HFF-Myc (cell line): ENCODE measurements around the gene OSBPL3.
"Not testable (repeated sequence)": the region's sequence is repeated elsewhere in the genome, so short reads cannot be mapped to it uniquely, and the experiment has no call there.

Experiments
- DNase-seq: peaks from one replicate; pipeline ENCODE4 v3.0.0-alpha.2; 2011; ENCODE audit warnings: low read depth; ENCODE audit errors: extremely low read depth
- H3K4me3 ChIP-seq: replicated peaks from 2 replicates; pipeline ENCODE4 v1.5.1; 2011; ENCODE audit warnings: low read depth, mild to moderate bottlenecking, control low read depth, low read length
- TF ChIP-seq, protein P1 (sequence below): IDR thresholded peaks from 2 replicates; pipeline ENCODE4 v1.5.1; 2012; ENCODE audit warnings: mild to moderate bottlenecking, low read depth, low read length, control low read depth; ENCODE audit errors: missing control alignments

OSBPL3 gene

DNA sequence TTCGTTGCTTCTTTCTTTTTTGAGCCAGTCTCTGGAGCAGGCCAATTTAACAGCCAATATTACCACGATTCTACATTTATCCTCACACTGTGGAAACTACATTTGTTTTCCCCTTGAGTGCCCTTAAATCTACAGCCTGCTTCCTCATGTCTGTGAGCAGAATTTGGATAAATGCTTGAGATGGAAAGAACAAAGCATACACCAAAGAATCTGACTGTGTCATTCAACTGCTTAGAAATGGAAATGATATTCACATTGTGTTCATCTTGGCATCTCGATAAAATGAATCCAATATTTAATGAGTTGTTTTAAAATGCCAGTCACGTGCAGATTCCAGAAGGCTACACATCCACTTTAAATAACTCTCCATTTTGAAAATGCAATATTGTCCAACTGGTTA is 181.7 kb downstream of the OSBPL3 start:
- DNase-seq = no peak
- H3K4me3 ChIP-seq = no peak overlapping the region
- TF ChIP-seq, protein P1, sequence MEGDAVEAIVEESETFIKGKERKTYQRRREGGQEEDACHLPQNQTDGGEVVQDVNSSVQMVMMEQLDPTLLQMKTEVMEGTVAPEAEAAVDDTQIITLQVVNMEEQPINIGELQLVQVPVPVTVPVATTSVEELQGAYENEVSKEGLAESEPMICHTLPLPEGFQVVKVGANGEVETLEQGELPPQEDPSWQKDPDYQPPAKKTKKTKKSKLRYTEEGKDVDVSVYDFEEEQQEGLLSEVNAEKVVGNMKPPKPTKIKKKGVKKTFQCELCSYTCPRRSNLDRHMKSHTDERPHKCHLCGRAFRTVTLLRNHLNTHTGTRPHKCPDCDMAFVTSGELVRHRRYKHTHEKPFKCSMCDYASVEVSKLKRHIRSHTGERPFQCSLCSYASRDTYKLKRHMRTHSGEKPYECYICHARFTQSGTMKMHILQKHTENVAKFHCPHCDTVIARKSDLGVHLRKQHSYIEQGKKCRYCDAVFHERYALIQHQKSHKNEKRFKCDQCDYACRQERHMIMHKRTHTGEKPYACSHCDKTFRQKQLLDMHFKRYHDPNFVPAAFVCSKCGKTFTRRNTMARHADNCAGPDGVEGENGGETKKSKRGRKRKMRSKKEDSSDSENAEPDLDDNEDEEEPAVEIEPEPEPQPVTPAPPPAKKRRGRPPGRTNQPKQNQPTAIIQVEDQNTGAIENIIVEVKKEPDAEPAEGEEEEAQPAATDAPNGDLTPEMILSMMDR = no peak

GRCh38 chr7:24797270-24797669 is 182.7 kb downstream of the OSBPL3 start:
- DNase-seq = no peak
- TF ChIP-seq, protein P1 = no peak
- no peak overlapping the region for H3K4me3 ChIP-seq

GRCh38 chr7:24795407-24795767 is 184.6 kb downstream of the OSBPL3 start:
- TF ChIP-seq, protein P1 = no peak
- no peak overlapping the region for H3K4me3 ChIP-seq
- DNase-seq = no peak

DNA sequence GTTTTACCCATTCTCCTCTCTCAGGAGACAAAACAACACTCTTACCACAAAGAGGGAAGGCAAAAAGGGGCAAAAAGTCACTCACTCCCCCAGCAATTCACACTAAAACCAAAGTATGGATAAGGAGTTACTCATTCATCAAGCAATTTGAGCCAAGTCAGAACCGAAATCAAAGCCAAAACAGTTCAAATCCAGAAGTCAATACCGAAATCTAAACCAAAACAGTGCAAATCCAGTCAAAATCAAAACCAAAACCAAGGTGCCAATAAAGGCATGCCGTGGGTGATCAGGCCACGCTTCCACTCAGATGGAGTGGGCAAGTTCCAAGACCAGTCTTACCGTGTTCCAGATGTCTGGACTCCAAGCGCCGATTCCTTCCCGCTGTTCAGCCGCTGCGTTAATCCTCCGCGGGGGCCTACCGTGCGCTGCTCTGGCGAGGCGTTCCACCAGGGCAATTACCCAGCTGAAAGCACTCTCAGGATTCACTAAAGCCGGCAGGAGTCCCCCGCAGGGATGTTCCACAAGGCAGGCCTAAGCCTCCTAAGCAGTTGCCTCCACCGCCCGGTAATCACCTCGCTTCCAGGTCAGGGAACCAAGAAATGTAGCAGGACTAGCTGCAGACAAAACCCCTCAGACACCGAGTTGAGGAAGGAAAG is 185.1 kb downstream of the OSBPL3 start:
- not testable (repeated sequence) for H3K4me3 ChIP-seq, DNase-seq

DNA sequence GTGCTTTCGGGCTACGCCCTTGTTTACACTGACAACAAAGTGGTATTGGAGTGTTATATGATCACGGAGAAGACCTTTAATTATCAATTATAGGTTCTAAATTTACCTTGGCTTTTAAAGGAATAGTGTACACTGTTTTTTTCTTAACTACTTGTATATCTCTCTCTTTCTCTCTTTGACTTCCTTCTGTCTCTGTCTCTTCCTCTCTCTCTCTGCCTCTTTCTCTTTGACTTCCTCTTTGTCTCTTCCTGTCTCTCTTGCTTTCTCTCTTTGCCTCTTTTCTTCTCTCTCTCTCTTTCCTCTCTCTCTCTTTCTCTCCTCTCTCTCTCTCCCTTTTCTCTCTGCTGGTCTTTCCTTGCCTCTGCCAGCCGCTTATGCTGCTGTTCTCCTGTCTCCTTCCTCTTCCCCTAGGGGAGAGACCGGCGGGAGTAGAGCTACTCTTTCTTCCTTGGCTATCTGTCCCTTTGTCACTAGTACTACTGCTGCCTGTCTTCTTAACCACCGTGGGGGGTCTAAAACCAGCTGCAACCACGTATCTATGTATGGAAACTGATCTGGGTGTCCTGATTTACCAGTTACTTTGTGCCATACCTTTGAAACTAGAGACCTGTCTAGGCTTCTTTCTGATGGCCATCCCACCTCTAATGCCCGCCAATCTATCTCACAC is 185.9 kb downstream of the OSBPL3 start:
- no peak overlapping the region for H3K4me3 ChIP-seq
- TF ChIP-seq, protein P1 = no peak
- no peak for DNase-seq

- TF ChIP-seq, protein P1 = no peak
- no peak overlapping the region for H3K4me3 ChIP-seq
- DNase-seq = no peak
Measured at GRCh38 chr7:24788961-24789576, 190.9 kb downstream of the OSBPL3 start.

- TF ChIP-seq, protein P1 = peak; percentile 67
- H3K4me3 ChIP-seq = no peak overlapping the region
- no peak for DNase-seq
Measured at GRCh38 chr7:24788075-24788474, 191.9 kb downstream of the OSBPL3 start.
